HL-60 (cell line): ENCODE measurements around the gene KRT9.

Experiments
- DNase-seq, 2 experiments: peaks; one replicate each; pipeline ENCODE4 v3.0.0-alpha.2; 2010 to 2020; ENCODE audit warnings: low read depth in 1 of 2, low spot score in 1 of 2
- H3K27ac ChIP-seq: fragments of 250-450 bp; sonication (Bioruptor Pico); replicated peaks from 2 replicates; pipeline ENCODE4 v1.5.1; 2020; ENCODE audit warnings: mild to moderate bottlenecking, moderate library complexity
- H3K27me3 ChIP-seq: fragments of 250-450 bp; sonication (Bioruptor Pico); 2 replicates; pipeline ENCODE4 v1.5.1; 2021; ENCODE audit warnings: mild to moderate bottlenecking, moderate library complexity; ENCODE audit not compliant: insufficient read depth, poor library complexity, severe bottlenecking
- H3K4me3 ChIP-seq: replicated peaks from 2 replicates; pipeline ENCODE4 v1.5.1; 2011; ENCODE audit warnings: mild to moderate bottlenecking, control low read depth, low read length; ENCODE audit not compliant: insufficient read depth
- GABPA ChIP-seq: IDR thresholded peaks from 2 replicates; pipeline ENCODE4 v1.6.1; 2012; ENCODE audit warnings: low read depth
- POLR2AphosphoS5 ChIP-seq: IDR thresholded peaks from 2 replicates; pipeline ENCODE4 v1.6.1; 2012; ENCODE audit warnings: low read depth
- SPI1 ChIP-seq: IDR thresholded peaks from 2 replicates; pipeline ENCODE4 v1.6.1; 2012; ENCODE audit warnings: low read depth, mild to moderate bottlenecking, borderline replicate concordance
- TF ChIP-seq, protein P1 (sequence below): IDR thresholded peaks from one replicate; pipeline ENCODE4 v1.5.1; 2011; ENCODE audit warnings: low read length, control low read depth, inconsistent platforms; ENCODE audit not compliant: insufficient read depth
- TF ChIP-seq, protein P2 (sequence below): IDR thresholded peaks from 2 replicates; pipeline ENCODE4 v1.6.1; 2012; ENCODE audit warnings: low read depth; ENCODE audit not compliant: insufficient replicate concordance

Gene KRT9

GRCh38 chr17:41537614-41537954, 34.3 kb downstream of the KRT9 start:
- H3K27ac ChIP-seq, result no peak overlapping the region
- peaks cover 4% of the 10 kb centered on the region for H3K27me3 ChIP-seq
- no peak for TF ChIP-seq SPI1
- TF ChIP-seq GABPA, result no peak
- TF ChIP-seq, protein P1, sequence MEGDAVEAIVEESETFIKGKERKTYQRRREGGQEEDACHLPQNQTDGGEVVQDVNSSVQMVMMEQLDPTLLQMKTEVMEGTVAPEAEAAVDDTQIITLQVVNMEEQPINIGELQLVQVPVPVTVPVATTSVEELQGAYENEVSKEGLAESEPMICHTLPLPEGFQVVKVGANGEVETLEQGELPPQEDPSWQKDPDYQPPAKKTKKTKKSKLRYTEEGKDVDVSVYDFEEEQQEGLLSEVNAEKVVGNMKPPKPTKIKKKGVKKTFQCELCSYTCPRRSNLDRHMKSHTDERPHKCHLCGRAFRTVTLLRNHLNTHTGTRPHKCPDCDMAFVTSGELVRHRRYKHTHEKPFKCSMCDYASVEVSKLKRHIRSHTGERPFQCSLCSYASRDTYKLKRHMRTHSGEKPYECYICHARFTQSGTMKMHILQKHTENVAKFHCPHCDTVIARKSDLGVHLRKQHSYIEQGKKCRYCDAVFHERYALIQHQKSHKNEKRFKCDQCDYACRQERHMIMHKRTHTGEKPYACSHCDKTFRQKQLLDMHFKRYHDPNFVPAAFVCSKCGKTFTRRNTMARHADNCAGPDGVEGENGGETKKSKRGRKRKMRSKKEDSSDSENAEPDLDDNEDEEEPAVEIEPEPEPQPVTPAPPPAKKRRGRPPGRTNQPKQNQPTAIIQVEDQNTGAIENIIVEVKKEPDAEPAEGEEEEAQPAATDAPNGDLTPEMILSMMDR, result no peak
- TF ChIP-seq, protein P2, sequence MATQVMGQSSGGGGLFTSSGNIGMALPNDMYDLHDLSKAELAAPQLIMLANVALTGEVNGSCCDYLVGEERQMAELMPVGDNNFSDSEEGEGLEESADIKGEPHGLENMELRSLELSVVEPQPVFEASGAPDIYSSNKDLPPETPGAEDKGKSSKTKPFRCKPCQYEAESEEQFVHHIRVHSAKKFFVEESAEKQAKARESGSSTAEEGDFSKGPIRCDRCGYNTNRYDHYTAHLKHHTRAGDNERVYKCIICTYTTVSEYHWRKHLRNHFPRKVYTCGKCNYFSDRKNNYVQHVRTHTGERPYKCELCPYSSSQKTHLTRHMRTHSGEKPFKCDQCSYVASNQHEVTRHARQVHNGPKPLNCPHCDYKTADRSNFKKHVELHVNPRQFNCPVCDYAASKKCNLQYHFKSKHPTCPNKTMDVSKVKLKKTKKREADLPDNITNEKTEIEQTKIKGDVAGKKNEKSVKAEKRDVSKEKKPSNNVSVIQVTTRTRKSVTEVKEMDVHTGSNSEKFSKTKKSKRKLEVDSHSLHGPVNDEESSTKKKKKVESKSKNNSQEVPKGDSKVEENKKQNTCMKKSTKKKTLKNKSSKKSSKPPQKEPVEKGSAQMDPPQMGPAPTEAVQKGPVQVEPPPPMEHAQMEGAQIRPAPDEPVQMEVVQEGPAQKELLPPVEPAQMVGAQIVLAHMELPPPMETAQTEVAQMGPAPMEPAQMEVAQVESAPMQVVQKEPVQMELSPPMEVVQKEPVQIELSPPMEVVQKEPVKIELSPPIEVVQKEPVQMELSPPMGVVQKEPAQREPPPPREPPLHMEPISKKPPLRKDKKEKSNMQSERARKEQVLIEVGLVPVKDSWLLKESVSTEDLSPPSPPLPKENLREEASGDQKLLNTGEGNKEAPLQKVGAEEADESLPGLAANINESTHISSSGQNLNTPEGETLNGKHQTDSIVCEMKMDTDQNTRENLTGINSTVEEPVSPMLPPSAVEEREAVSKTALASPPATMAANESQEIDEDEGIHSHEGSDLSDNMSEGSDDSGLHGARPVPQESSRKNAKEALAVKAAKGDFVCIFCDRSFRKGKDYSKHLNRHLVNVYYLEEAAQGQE, result no peak
- no peak for TF ChIP-seq POLR2AphosphoS5
- no peak overlapping the region for H3K4me3 ChIP-seq
- no peak for DNase-seq

- TF ChIP-seq GABPA, result no peak
- TF ChIP-seq, protein P1, result no peak
- TF ChIP-seq, protein P2, result no peak
- no peak overlapping the region for H3K27ac ChIP-seq
These were observed 34.9 kb downstream of the KRT9 start for GRCh38 chr17:41536741-41537613.

GRCh38 chr17:41535764-41536481, 35.9 kb downstream of the KRT9 start:
- Histone ChIP-seq H3K4me3 (no peak overlapping the region), H3K27ac (no peak overlapping the region), H3K27me3 (peaks cover 4% of the 10 kb centered on the region)
- no peak for DNase-seq
- TF ChIP-seq, protein P2, result no peak
- TF ChIP-seq SPI1 (no peak), POLR2AphosphoS5 (no peak), GABPA (no peak)
- TF ChIP-seq, protein P1, result no peak

More at GRCh38 chr17:41536741-41537613, 34.9 kb downstream of the KRT9 start:
- H3K27me3 ChIP-seq, result peaks cover 4% of the 10 kb centered on the region
- H3K4me3 ChIP-seq, result no peak overlapping the region
- no peak for DNase-seq
